HG03045 (cell line): ENCODE results near the gene IL36G.

Experiments used
- ATAC-seq: cut with Tn5 transposase; IDR thresholded peaks from one replicate; pipeline ENCODE4 v1.9.1; 2021; ENCODE audit warnings: mild to moderate bottlenecking, moderate library complexity; ENCODE audit not compliant: unreplicated experiment

IL36G gene

GRCh38 chr2:113015655-113016054, 37.8 kb downstream of the IL36G start:
- no peak for ATAC-seq

GRCh38 chr2:113018509-113018908, 40.7 kb downstream of the IL36G start:
- no peak for ATAC-seq

GRCh38 chr2:113021312-113021711, 43.5 kb downstream of the IL36G start:
- no peak for ATAC-seq

- no peak for ATAC-seq
These were observed 47.0 kb downstream of the IL36G start for GRCh38 chr2:113024764-113025163.

GRCh38 chr2:113025737-113026136, 47.9 kb downstream of the IL36G start:
- ATAC-seq: no peak

GRCh38 chr2:113027691-113028090, 49.9 kb downstream of the IL36G start:
- ATAC-seq: no peak

- ATAC-seq: no peak
These were observed 50.3 kb downstream of the IL36G start for GRCh38 chr2:113028112-113028511.

- no peak for ATAC-seq
These were observed 54.9 kb downstream of the IL36G start for GRCh38 chr2:113032737-113033136.

- ATAC-seq: no peak
These were observed 56.2 kb downstream of the IL36G start for GRCh38 chr2:113034016-113034415.
